CD4-positive, alpha-beta T cell (primary cell): ENCODE data around the gene TNRC6B. TPM values are rescaled to one million over a fixed set of nuclear protein-coding genes. Genes with fewer than 3 reads are reported as not detected.

Experiments used
- ATAC-seq: fragments of 200-7000 bp; cut with Tn5 transposase; one replicate; pipeline ENCODE4 v1.10.0; 2022; ENCODE audit warnings: mild to moderate bottlenecking; ENCODE audit not compliant: poor library complexity
- CTCF ChIA-PET: fragments of 350-600 bp; sonication (Branson Sonifier 250); formaldehyde crosslinking; loops from one replicate; lab custom pipeline; 2021; ENCODE audit warnings: antibody characterized with exemption, inconsistent platforms; lab: Charles Lee
- POLR2A ChIA-PET: fragments of 350-600 bp; sonication (Branson Sonifier 250); formaldehyde crosslinking; loops from one replicate; lab custom pipeline; 2021; ENCODE audit warnings: antibody characterized with exemption, inconsistent platforms; lab: Charles Lee
- DNase-seq, 14 experiments: peaks; one replicate each; pipeline ENCODE4 v3.0.0-alpha.2; 2013 to 2020; ENCODE audit warnings: mixed read lengths in 2 of 14
- H3K27ac ChIP-seq, 2 donors: one replicate each; pipeline versions ENCODE4 v1.5.1 to v1.7.0; 2013; ENCODE audit warnings: low read length in 2 of 2, low read depth in 1 of 2, mild to moderate bottlenecking in 1 of 2
- H3K27me3 ChIP-seq, 2 experiments: 1 replicate in 1 of 2; 2 replicates in 1 of 2; pipeline versions ENCODE4 v1.6.1 to v1.7.0; 2013; ENCODE audit warnings: low read length in 2 of 2, control low read depth in 1 of 2, mild to moderate bottlenecking in 1 of 2, moderate library complexity in 1 of 2; ENCODE audit not compliant: insufficient read depth in 2 of 2, control insufficient read depth in 1 of 2
- H3K36me3 ChIP-seq: one replicate; pipeline ENCODE4 v1.6.1; 2013; ENCODE audit warnings: low read length, control low read depth; ENCODE audit not compliant: insufficient read depth
- H3K4me1 ChIP-seq: one replicate; pipeline ENCODE4 v1.6.1; 2013; ENCODE audit warnings: low read length, control low read depth; ENCODE audit not compliant: insufficient read depth
- H3K4me3 ChIP-seq: one replicate; pipeline ENCODE4 v1.5.1; 2013; ENCODE audit warnings: mild to moderate bottlenecking, low read length, moderate library complexity
- H3K9me3 ChIP-seq, 2 experiments: 1 replicate in 1 of 2; 2 replicates in 1 of 2; pipeline versions ENCODE4 v1.6.1 to v1.7.0; 2013; ENCODE audit warnings: low read length in 2 of 2, mild to moderate bottlenecking in 2 of 2, control low read depth in 1 of 2, moderate library complexity in 1 of 2; ENCODE audit not compliant: control insufficient read depth in 1 of 2, insufficient read depth in 1 of 2
- H3K27ac Mint-ChIP-seq: one replicate; pipeline ENCODE4 v1.8.0; 2020; ENCODE audit warnings: mixed read lengths
- H3K27me3 Mint-ChIP-seq: one replicate; pipeline ENCODE4 v1.8.0; 2021; ENCODE audit warnings: mixed read lengths
- H3K36me3 Mint-ChIP-seq: one replicate; pipeline ENCODE4 v1.8.0; 2021; ENCODE audit warnings: low read depth, mixed read lengths
- H3K4me1 Mint-ChIP-seq: one replicate; pipeline ENCODE4 v1.8.0; 2021; ENCODE audit warnings: low read depth, mixed read lengths
- H3K4me3 Mint-ChIP-seq: one replicate; pipeline ENCODE4 v1.8.0; 2020; ENCODE audit warnings: mild to moderate bottlenecking, mixed read lengths
- H3K9me3 Mint-ChIP-seq: one replicate; pipeline ENCODE4 v1.8.0; 2020; ENCODE audit warnings: mixed read lengths
- CTCF ChIP-seq: fragments of 200-600 bp; IDR thresholded peaks from one replicate; pipeline ENCODE4 v1.8.0; 2022; ENCODE audit warnings: antibody characterized with exemption, mild to moderate bottlenecking
- intact Hi-C, 2 experiments: fragments of 100-400 bp; cut with DNase I in 1 of 2; cut with micrococcal nuclease in 1 of 2; formaldehyde crosslinking; loops; one replicate each; pipeline versions ENCODE4 v1.15.1 to v1.9.0; 2023 to 2025; cut with DNase I, micrococcal nuclease
- total RNA-seq, 174 experiments: library from RNA in 2 of 174; stranded (reverse) in 2 of 174; gene quantifications; one replicate each; pipeline ENCODE4 v1.2.3 and lab custom pipeline; 2021 to 2026

The TNRC6B gene
- total RNA-seq, 2 experiments from 2014 or later = 110 to 111 TPM

GRCh38 chr22:40175611-40176244, 2.0 kb upstream of the TNRC6B start:
- Mint-ChIP-seq H3K36me3 (peaks cover 26% of the 10 kb centered on the region), H3K4me1 (peaks cover 63% of the 10 kb centered on the region), H3K4me3 (peak overlapping the region; percentile 90), H3K9me3 (no peaks in the 10 kb centered on the region), H3K27me3 (no peaks in the 10 kb centered on the region), H3K27ac (peak overlapping the region; percentile 90)
- Histone ChIP-seq H3K27me3 (no peaks in the 10 kb centered on the region), H3K9me3 (no peaks in the 10 kb centered on the region), H3K4me3 (no peak overlapping the region), H3K36me3 (peaks cover 2% of the 10 kb centered on the region), H3K27ac (peak overlapping the region in 1 of 2 donors; percentile 30), H3K4me1 (peaks cover 33% of the 10 kb centered on the region)
- no peak for ATAC-seq
- POLR2A ChIA-PET = interaction anchor here (1.2 to 4.7 kb wide), 2 partner anchors 120 to 132 kb away, joined by 3 to 80 read pairs; no protein-coding TSS in a partner anchor
- TF ChIP-seq CTCF = no peak
- no peak for DNase-seq
- intact Hi-C loops = loop anchor here (2.0 to 10.0 kb wide), 9 partner anchors 27 to 641 kb away; partner anchors contain the start of genes ADSL (in 2 of the 2), RPS19BP1 (in 2 of the 2) and MRTFA (in 1 of the 2)
- CTCF ChIA-PET = interaction anchor here (0.6 to 1.3 kb wide), 3 partner anchors 11 to 172 kb away, joined by 3 read pairs; no protein-coding TSS in a partner anchor

GRCh38 chr22:40176921-40177737, 596 bp upstream of the TNRC6B start:
- ATAC-seq (peak; percentile 65), DNase-seq (peak; percentile 32 to 87 (median 70))
- Mint-ChIP-seq H3K4me3 (peak overlapping the region; percentile 90), H3K27me3 (no peaks in the 10 kb centered on the region), H3K36me3 (peaks cover 24% of the 10 kb centered on the region), H3K4me1 (peaks cover 72% of the 10 kb centered on the region), H3K9me3 (no peaks in the 10 kb centered on the region), H3K27ac (peak overlapping the region; percentile 90)
- intact Hi-C loops = loop anchor here (1.0 to 10.0 kb wide), 12 partner anchors 26 to 642 kb away; partner anchors contain the start of genes ADSL (in 2 of the 2), MRTFA (in 2 of the 2) and RPS19BP1 (in 2 of the 2)
- Histone ChIP-seq H3K36me3 (no peaks in the 10 kb centered on the region), H3K27me3 (no peaks in the 10 kb centered on the region), H3K27ac (peak overlapping the region; percentile 49 to 84), H3K4me1 (peaks cover 44% of the 10 kb centered on the region), H3K9me3 (no peaks in the 10 kb centered on the region), H3K4me3 (peak overlapping the region; percentile 74)
- TF ChIP-seq CTCF = no peak
- POLR2A ChIA-PET = interaction anchor here (0.6 to 4.7 kb wide), 42 partner anchors 8 to 858 kb away, joined by 3 to 80 read pairs (median 4); partner anchors contain the start of genes ADSL, ATF4, FAM83F and MRTFA
- CTCF ChIA-PET = interaction anchor here (0.6 to 1.8 kb wide), 11 partner anchors 10 to 648 kb away, joined by 3 to 14 read pairs (median 4); partner anchors contain the start of gene ADSL
